Retina (tissue), 1 donor: ENCODE data around the gene HIVEP3.

Experiments
- DNase-seq: peaks from one replicate; pipeline ENCODE4 v3.0.0-alpha.2; 2016

HIVEP3 gene

DNA sequence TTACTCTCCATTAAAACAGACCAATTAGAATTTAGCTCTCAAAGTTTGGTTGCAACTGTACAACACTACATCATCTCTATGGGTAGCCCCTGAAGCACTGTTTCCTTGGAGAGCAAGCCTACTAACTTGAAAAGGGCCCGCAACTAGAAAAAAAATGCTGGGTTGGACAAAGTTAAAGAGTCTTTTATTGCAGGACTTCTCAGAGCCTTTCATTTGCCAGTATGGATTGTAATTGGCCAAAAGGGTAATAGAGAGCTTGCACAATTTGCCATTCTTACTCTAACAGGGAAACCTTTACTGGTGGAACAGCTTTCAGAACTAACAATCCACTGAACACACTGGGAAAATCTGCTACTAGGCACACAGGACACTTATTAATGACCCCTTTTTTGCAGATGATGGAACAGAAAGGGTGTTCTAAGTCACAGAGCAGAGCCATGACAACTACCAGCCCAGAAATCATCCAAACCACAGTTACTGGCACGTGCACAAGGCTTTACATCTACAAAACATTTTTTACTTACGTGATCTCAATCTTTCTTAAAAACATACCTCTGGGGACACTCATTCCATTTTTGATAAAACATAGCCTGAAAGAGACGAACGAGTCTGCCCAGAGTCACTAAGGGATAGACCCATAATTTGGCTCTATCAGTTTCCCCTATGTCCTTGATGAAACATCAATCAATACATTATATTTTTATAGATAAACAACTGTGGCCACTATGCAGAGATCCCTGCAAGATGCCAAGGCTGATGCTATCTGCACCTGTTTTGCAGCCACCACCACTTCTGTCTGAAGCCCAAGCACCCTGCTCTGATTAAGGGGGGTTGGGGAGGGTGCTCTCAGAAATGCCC is 257.9 kb downstream of the HIVEP3 start:
- no peak for DNase-seq

DNA sequence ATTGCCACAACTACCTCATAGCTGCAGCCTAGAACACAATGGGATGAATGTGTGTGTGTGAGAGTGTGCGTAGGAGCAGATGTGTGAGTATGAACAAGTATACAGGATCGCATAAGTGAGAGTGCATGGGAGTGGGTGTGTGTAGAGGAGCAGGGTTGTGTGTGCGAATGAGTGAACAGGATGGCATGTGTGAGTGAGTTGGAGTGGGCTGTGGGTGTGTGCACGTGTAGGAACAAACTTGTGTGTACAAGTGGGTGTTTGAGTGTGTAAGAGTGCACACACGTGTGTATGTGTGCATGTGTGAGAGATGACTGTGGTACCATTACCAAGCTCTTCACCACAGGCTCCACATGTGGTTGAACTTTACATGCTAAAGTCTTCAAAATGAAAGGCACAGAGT is 258.8 kb downstream of the HIVEP3 start:
- no peak for DNase-seq

GRCh38 chr1:41659159-41659495 is 259.6 kb downstream of the HIVEP3 start:
- no peak for DNase-seq

- DNase-seq, result peak; percentile 59
Observed at GRCh38 chr1:41658431-41659158, 260.1 kb downstream of the HIVEP3 start.

GRCh38 chr1:41657679-41658295 is 260.9 kb downstream of the HIVEP3 start:
- no peak for DNase-seq

DNA sequence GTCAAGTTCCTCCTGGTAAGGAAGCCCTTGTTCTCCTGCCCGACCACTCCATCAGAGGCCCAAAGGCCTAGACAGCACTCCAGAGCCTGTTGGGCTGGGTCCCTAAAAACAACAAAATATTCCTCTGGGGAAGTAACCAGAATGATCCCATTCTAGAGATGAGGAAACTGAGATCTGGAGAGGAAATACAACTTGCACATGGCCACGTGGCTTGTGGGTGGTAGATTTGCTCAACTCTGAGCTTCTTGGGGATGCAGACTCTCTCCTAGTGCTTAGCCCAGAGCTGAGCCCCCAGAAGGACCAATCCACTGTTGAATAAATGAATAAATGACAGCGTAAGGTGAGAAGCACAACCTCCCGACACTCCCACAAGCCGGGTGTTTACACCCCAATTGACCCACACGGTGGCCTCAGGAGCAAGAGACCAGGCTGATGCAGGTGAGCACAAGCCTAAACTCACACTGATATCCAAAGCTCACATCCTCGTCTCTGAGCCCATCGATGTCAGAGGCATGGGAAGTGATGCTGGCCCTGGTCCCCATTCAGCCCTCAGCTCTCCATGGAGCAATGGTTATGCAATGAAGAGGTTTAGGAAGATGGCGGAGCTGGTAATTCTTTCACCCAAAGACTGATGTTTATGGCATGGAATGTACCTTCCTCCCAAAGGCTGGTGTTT is 261.8 kb downstream of the HIVEP3 start:
- DNase-seq, result no peak

GRCh38 chr1:41656068-41656467 is 262.7 kb downstream of the HIVEP3 start:
- no peak for DNase-seq

- no peak for DNase-seq
Observed at GRCh38 chr1:41655632-41656031, 263.1 kb downstream of the HIVEP3 start.

DNA sequence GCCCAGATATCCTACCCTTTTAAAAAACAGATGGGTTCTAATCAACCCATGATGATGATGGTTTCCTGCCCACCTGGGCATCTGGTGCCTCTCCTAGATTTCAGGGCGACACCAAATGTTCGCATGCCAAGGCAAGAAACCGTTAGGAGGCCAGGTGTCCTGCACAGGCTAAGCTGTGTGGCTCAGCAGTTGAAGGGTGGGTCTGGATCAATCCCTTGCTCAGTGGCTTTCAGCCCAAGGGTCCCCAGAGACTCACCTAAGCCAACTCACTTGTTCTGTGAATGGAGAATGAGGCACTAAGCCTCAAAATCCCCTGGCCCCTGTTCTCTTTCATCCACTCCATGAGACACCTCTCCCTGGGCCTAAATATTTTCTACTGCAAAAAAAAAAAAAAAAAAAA is 265.1 kb downstream of the HIVEP3 start:
- no peak for DNase-seq

DNA sequence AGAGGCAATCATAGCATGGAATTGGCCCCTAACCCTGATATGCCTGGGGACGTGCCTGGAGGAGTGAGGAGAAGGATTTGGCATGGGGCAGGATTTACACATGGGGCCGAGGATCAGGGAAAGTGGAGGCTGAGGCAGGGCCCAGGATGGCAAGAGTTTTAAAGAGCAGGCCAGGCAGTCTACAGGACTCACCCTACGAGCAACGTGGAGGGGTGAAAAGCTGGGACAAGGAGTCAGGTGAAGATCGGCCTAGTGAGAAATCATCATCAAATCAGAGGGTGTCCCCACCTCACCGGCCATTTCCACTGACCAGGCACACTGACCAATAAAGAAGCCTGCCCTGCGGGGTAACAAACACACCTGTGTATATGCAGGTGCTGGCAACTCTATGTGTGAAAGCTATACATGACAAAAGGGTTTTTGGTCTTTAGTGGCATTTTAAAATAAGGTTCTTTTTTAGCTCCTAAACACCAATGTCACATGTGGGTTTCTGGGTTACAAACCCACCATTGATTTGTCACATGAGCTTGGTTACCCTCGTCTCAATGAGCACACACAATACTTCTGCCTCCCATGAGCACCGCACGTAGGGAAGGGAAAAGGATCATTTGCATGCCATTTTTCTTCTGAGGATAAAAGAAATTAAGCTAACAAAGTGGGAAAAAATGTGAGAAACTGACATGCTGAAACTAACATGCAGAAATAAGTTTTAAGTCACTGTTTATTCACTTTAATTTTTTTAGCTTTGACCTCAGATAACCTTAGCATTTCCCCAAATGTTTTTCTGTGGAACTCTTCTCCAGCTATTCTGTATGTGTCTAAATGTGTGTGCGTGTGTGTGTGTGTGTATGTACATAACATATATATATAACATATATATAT is 266.1 kb downstream of the HIVEP3 start:
- peak; percentile 29 for DNase-seq

DNA sequence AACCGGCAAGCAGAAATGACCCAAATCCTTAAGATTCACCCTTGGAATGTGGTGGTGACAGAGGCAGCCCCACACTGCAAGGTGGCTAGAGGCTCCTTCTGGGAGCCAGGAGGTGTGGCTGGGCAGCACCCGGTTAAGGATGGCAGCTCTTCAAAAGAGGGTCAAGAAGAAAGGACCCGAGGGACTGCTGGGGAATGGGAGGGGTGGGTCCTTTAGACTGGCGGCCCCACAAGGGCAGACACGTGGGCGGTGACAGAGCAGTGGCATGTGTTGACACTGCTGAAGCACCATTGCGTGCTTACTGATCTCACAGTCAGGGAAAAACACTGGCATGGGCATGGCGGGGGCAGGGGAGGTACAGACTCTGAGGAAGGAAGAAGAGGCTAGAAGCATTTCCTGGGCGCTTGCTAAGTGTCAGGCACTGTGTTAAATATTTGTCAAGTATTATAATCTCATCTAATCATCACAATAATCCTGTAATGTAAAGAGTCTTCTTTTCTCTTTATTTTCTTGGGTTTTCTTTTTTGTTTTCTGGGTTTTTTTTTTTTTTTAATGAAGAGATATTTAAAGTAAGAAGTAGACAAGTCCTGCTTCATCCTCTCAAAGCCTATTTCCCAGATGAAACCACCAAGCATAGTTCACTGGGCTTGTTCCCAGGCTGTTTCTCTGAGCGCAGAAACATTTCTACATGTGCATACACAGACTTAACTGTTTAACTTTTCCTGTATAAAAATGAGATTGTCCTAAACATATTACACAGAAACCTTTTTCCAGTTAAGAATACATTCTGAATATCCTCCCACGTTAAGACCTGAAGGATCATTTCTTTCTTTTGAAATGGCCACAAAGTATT is 268.5 kb downstream of the HIVEP3 start:
- no peak for DNase-seq

DNA sequence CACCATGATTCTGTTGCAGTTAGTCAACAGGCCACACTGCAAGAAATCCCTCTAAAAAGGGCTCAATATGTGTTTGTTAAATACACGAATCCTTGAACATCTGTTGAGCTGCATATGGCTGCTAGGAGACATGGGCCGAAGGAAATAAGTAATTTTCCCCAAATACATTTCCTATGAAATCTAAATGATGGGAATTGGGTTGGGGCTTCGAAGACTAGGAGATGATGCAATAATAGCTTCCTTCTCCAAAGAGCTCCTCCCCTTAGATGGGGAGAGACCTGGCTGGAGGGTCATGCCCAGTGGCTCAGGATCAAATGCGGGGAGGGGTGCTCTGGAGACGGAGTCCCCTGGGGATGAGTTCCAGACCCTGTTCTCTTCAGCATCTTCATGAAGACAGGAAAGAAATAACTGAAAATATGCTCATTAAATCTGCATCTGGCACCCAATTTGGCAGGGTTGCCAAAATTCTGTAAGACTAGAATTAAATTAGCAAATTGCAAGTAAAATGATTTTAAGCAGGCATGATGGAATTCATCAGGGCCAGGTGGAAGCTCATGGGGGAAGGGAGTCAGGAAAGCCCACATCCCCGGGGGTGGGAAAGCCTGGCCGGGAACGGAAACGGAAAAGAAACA is 269.2 kb downstream of the HIVEP3 start:
- DNase-seq, result no peak

DNA sequence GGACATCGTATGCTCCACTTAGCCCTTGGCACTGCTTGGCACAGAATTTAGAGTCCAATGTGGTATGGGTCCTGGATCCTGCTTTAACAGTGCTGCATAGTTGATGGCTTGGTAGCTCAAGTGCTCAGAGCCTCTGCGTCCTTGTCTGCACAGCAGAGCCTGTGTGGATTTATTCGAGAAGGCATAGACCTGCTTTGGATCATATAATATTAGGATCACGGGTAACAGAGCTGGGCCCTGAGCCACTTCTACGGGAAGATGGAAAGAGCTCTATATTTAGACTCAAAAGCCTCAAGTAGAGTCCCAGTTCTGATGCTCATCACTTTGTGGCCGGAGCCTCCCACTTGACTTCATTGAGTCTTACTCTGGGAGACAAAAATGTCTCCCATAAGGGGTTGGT is 269.9 kb downstream of the HIVEP3 start:
- DNase-seq, result no peak

DNA sequence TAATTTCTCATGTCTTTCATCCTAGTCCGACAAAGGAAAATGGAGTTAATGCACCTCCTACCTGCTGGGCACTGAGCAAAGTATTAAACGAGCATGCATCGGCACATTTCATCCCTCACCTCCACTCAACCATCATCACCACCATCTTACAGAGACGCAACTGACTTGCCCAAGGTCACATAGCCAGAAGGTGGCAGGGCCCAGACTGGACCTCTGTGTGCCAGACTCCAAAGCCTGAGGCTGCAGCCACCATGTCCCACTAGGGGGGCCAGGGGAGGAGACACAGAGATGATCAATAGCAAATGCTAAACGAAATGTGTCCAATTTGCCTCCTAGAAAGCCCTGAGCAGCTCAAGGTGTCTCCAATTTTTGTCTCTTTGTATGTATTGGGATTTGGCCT is 270.5 kb downstream of the HIVEP3 start:
- no peak for DNase-seq

DNA sequence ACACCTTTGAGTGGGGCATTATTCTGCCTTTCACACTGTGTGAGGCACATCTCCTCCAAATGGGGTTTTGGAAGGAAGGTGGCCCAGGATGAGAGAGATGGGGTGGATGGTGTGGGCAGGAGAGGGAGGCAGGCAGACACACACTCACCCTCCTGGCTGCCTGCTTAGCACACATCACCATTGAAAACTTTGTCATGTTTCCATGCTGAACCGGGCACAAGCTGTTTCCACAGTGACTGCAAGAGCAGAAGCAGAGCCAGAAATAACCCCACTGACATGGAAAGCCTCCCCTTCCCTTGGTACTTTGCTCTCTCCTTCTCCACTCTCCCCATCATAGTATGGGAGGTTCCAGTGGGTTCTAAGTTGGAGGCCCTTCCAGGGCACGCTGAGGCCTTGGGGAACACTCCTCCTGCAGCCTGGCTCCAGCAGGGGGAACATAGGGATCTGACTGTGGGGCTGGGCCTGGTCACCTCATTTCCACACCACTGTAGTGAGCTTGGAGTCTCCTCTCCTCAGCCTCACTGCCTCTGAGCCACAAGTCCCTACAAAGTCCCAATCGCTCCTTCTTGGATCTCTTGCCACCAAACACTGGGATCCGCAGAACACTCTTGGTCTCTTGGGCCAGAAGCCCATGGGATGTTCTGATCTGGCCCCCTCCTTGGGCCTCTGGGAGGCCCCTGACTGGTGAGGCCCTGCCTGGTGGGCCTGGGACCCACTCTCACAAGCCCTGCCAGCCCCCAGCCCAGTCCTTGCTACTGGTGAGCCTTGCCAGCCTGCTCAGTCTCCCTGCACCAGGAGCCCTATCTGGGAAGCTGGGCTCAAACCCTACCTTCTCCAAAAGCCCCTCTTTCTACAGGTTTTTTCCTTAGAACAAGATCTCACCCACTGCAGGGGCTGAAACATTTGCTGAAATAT is 271.2 kb downstream of the HIVEP3 start:
- DNase-seq, result no peak

DNA sequence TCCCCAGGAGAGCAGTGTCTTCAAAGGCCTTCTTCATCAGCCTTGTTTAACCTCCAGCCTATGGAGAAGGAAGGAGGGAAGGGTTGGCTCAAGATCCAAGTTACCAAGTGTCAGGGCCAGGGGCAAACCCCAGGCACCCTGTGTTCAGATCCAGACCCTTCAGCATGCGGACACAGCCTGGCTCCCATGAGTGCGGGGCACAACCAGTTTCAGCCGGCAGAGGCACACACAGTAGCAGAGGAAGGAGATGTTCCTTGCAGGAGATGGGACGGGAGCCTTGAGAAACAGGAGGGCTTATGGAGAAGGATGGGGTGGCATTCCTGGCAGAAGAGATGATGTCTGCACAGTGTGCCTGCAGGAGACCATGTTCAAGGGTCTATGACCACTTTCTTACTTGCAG is 272.5 kb downstream of the HIVEP3 start:
- DNase-seq, result no peak

DNA sequence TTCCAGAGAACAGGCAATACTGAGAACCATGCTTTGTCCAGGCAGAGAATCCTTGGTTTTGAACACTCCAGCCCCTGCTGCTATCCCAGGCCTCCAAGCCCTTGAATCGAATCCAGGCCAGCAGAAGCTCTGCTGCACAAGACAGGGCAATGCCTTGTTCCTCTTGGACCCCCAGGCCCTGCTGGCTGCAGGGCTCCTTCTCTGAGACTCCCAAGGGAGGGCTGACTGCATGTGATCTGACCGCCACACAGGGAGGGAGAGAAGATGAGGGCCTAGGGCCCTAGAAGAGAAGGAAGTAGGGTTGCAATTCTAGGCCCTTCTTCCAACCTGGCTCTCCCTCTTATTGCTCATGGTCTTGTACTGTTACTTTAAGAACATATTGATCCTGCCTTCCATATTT is 273.7 kb downstream of the HIVEP3 start:
- no peak for DNase-seq

DNA sequence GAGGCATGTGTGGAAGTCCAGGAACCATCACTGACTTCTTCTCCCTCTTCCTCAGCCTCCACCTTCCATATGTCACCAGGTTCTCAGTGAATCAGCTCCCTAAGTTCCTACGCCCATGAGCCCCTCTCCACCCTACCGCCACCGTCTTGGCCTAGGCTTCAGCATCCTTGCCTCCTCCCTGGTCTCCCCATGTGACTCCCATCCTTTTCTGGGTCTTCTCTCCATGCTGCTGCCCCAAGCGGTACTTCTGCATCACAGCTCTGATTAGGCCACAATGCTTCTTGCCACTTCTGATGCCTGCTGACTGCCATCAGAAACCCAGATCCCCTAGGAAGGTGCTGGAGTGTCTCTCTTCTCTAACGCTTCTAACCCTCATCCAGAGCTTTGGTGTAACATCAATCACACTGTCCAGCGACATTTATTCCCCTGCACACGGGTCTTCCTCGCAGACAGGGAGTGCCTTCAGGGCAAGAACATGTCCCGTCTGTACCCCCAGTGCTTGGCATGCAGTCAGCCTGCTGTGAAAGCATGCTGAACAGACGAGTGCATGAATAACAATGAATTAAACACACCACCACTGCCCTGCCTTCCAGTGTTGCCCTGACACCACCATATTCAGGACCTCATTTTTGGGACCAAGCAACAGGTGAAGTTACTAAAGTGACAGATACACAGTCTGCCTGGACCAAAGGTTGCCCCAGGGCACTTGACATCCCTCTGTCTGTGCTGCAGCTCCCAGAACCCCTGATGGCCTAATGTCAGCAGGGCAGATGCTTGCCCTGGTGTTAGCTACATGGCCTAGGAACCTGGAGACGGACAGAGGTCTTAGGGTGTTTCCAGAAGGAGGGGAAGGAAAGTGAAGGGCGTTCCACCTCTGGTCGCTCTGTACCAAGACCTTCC is 275.6 kb downstream of the HIVEP3 start:
- no peak for DNase-seq
